HG03060 (cell line): ENCODE measurements around the gene MTA2.
"Not testable (repeated sequence)": the region's sequence is repeated elsewhere in the genome, so short reads cannot be mapped to it uniquely, and the experiment has no call there.

ENCODE experiments used
- ATAC-seq: cut with Tn5 transposase; IDR thresholded peaks from one replicate; pipeline ENCODE4 v1.9.1; 2021; ENCODE audit warnings: low read depth, moderate number of reproducible peaks; ENCODE audit not compliant: unreplicated experiment

MTA2 gene

GRCh38 chr11:62593434-62594044, 8.1 kb downstream of the MTA2 start:
- ATAC-seq = no peak

DNA sequence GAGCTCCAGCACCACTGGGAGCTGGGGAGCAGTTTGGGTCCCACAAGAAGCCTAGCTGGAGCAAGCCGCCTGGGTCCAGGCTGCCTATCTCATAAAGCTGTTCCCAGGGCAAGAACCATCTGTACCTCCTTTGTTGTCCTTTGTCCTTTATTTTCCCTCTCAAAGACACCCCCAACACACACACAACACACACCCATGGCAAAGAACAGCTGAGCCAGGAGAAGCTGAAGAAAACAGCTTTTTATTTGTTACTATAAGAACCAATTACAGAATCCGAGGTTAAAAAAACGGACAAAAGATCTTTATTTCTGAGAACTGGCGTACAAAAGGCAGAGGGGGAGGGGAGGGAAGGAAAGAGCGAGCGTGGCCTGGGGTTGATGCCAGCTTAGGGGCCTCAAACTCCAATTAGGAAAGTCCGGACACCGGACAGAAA, 8.7 kb downstream of the MTA2 start:
- ATAC-seq = no peak

DNA sequence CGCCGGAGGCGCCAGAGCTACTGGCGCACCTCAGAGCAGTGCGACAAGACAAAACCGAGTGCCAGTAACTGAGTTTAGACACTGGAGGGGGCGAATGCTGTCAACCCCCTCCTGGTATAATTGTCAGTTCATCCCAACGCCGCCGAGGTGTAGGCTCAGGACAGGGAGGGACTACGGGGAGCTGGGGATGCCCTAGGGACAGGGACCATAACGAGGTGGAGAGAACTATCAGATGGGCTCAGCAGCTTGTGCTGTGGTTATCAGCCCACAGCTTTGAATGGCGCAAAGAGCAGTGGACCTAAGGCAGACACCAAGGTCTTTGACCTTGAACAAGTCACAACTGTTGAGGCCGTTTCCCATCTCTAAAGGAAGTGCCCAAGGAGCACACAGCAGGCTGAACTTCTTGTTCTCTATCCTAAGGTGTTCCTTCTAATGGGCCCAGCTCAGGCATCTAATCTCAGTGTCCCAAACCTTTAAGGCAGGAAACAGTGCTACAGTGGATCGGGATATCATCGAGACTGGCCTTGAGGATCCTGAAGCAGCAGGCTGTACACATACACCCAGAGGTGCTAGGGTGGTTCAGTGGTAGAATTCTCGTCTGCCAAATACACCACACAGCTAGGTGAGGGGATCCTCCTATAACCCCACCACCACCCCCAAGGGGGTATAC, 9.4 kb downstream of the MTA2 start:
- no peak for ATAC-seq

GRCh38 chr11:62591448-62592145, 10.1 kb downstream of the MTA2 start, which contains the start of gene TUT1:
TUT1 (minus strand) TSS chr11:62591523; CDS start chr11:62591485, 38 bp downstream.
- peak; percentile 88 for ATAC-seq

- ATAC-seq = no peak
Observed at GRCh38 chr11:62588966-62589637, 12.6 kb downstream of the MTA2 start.

DNA sequence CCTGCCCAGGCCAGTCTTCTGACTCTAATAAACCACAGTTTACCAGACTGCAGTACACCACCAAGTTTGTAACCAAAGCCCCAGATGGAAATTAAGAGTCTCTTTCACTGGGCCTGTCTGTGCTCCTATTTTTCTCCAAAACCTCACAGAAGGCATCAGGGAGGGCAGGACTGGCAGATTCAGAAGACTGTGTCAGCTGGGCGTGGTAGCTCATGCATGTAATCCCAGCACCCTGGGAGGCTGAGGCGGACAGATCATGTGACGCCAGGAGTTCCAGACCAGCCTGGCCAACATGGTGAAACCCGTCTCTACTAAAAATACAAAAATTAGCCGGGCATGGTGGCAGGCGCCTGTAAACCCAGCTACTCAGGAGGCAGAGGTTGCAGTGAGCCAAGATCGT, 16.3 kb downstream of the MTA2 start:
- ATAC-seq = not testable (repeated sequence)

DNA sequence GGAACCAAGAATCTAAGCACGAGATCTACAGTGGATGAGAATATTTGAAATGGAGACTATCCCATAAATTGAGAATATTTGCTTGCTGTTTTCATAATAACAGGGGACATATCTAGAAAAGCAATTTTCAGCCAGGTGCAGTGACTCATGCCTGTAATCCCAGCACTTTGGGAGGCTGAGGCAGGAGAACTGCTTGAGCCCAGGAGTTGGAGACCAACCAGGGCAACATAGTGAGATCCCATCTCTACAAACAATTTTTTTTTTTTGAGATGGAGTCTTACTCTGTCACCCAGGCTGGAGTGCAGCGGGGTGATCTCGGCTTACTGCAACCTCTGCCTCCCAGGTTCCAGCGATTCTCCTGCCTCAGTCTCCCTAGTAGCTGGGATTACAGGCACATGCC, 19.9 kb downstream of the MTA2 start:
- not testable (repeated sequence) for ATAC-seq

- no peak for ATAC-seq
Observed at GRCh38 chr11:62580959-62581715, 20.5 kb downstream of the MTA2 start.

DNA sequence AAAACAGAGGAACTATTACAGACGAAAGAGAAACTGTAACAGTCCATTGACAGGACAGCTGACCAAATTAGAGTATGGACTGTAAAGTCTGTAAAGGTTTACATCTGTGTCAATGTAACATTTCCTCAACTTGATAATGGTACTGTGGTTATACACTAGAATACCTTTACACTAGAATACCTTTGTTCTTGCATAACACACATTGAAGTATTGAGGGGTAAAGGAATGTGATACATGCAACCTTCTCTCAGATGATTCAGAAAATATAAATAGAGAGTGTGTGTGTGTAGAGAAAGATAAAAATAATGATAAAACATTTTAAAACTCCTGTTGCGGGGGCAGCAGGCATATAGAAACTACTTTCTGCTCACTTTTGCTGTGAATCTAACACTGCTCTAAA, 22.4 kb downstream of the MTA2 start:
- no peak for ATAC-seq

DNA sequence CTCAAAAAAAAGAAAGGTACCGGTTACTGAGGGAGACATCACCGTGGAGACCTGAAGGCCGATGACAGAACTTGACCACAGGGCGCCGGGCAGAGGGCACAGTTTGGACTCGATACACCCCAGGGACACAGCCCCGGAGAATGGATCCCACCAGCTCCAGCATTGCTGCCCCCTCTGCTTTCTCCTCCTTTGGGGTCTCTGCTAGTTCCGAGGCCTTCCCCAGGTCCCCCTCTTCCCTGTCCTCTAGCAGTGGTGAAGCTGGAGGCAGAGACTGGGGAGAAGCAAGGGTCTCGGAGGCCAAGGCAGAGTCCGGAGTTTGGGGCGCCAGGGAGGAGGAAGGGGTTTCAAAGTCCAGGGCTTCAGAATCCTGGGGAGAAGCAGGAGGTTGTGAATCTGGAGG, 23.1 kb downstream of the MTA2 start:
- no peak for ATAC-seq

- no peak for ATAC-seq
Observed at GRCh38 chr11:62577046-62577714, 24.5 kb downstream of the MTA2 start.

DNA sequence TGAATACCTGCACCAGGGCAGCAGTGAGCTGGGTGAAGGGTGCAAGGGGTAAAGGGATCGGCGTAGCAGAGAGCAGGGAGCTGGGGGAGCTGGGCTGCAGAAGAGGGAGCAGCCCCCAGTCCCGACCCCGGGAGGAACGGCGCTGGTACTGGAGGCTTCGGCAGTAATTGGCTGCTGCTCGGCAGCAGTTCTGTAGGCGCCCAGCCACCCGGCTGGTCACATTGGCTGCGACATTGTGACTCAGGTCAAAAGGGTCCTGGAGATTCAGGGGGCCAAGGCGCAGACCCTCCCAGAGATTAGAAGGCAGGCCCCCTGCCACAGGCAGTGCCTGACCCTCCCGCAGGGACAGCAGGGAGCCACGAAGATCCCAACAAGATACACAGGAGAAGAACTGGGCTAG, 25.8 kb downstream of the MTA2 start:
- no peak for ATAC-seq

DNA sequence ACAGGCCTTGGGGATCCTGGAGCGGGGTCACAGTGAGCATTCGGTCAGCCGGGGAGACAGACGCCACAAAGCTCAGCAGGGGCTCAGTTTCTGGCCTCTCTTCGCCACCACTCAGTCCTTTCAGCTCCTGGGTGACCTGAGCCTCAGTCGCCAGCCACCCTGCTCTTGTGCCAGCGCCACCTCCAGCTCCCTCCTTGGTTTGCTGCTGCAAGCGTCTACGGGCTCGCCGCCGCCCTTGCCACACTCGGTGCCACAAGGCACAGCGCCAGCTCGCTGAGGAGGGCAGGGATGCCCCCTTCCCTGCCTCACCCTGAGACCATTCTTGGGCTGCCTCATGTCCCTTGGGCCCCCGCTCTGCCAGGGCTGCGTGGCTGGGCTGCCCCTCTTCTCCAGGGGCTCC, 26.5 kb downstream of the MTA2 start:
- no peak for ATAC-seq

DNA sequence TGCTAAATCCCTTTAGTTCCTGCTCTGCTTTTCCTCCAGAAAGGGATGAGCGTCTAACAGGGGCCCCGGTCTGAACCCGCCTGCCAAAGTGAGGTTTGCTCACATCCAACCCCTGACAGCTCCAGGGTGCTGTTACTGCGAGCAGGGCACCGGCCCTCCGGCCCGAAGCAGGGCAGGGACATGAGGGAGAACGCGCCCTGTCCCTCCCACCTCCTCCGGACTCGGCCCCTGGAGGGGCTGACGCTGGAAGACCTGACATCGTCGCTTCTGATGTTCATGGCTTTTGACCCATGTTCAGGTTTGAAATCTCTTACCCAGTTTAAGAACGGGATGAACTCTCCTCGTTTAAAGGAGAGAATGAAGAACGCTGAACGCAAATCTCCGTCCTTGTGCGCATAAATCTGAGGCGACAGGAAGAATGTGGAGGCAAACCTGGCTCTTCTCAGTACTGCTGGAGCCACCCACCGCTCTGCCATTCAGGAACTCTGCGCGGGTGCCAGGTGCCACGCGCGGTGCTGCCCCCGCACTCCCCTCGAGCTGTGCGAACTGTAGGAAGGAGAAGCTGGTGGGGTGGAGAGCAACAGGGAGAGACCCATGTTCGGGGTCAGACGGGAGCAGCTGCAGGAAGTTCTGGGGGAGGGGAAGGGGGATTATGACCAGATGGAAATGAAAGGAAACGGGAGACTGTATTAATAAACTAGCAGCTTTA, 27.1 kb downstream of the MTA2 start:
- no peak for ATAC-seq

- ATAC-seq = peak; percentile 80
Observed at GRCh38 chr11:62573592-62574362, 27.9 kb downstream of the MTA2 start, which contains the start of gene EEF1G. EEF1G (minus strand) TSS chr11:62573891; CDS start chr11:62573842, 49 bp downstream.

DNA sequence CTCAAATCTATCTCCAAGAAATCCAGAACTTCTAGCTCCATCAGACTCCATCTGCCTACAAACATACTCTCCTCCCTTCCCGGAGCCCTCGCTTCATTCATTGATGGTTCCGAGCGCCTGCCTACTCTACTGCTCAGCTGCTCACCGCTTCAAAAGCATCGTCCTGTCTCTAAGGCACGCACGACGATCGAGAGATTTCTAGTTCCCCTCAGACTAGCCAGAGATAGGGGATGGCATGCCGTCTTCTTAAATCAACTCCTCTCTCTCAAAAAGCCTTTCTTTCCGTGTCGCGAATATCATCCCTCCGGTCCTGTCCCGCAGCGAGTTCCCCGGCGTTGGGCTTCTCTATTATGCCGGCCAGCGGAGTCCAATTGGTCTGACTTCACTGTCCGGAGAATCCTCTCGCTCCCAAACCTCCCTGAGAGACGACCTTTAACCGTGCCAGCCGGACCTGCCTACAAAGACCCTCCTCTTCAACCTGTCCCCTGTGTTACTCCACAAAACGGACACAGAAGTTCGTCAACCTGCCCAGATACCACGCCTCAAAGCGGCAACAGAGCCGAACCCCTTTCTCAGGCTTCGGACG, 28.6 kb downstream of the MTA2 start:
- ATAC-seq = no peak

- ATAC-seq = no peak
Observed at GRCh38 chr11:62572431-62572830, 29.2 kb downstream of the MTA2 start.

- ATAC-seq = not testable (repeated sequence)
Observed at GRCh38 chr11:62571493-62571892, 30.2 kb downstream of the MTA2 start.
